NK-92 (cell line): ENCODE data around the gene RBPMS2.

Source experiments
- DNase-seq: peaks from one replicate; lab custom pipeline; 2025; ENCODE audit not compliant: unreplicated experiment; lab: John Stamatoyannopoulos, UW

Gene RBPMS2

GRCh38 chr15:64783796-64784195 is 8.4 kb upstream of the RBPMS2 start:
- DNase-seq: no peak

GRCh38 chr15:64782751-64783150 is 7.4 kb upstream of the RBPMS2 start:
- no peak for DNase-seq

- no peak for DNase-seq
These were observed 5.9 kb upstream of the RBPMS2 start for GRCh38 chr15:64781299-64781698.

DNA sequence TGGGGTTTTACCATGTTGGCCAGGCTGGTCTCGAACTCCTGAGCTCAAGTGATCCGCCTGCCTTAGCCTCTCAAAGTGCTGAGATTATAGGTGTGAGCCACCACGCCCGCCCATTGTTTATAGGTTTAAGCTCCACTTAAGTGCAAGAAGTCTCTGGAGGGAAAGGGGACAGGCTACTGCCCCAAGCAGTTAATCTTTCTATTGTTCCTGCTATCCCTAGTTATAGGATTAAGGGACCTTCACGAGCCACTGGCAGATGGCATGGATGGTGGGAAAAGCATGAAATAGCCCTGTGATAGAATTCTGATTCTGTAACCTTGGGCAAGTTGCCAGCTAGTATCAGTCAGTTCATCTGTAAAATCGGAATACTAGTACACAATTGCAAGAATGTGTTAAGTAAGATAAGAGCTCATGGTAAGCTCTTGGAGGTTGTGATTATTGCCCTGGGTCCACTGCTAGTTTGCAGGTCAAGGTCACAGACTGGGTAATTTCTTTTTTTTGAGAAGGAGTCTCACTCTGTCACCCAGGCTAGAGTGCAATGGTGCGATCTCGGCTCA is 5.3 kb upstream of the RBPMS2 start:
- DNase-seq: no peak

DNA sequence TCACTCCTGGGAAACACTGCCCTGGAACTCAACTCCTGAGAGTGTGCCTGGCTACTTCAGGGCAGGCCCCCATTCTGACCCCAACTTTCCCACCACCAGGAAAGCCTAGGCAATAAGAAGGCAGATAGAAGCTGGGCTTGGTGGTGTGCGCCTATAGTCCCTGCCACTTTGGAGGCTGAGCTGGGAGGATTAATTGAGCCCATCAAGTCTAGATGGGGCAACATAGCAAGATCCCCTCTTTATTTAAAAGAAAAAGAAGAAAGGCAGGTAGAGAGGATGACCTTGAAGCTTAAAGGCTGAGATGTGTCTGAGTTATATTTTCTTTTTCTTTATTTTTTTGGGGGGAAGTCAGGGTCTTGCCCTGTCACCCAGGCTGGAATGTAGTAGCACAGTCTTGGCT is 4.2 kb upstream of the RBPMS2 start:
- no peak for DNase-seq

GRCh38 chr15:64779024-64779423 is 3.6 kb upstream of the RBPMS2 start:
- no peak for DNase-seq

GRCh38 chr15:64776402-64776786 is 1.0 kb upstream of the RBPMS2 start:
- no peak for DNase-seq

DNA sequence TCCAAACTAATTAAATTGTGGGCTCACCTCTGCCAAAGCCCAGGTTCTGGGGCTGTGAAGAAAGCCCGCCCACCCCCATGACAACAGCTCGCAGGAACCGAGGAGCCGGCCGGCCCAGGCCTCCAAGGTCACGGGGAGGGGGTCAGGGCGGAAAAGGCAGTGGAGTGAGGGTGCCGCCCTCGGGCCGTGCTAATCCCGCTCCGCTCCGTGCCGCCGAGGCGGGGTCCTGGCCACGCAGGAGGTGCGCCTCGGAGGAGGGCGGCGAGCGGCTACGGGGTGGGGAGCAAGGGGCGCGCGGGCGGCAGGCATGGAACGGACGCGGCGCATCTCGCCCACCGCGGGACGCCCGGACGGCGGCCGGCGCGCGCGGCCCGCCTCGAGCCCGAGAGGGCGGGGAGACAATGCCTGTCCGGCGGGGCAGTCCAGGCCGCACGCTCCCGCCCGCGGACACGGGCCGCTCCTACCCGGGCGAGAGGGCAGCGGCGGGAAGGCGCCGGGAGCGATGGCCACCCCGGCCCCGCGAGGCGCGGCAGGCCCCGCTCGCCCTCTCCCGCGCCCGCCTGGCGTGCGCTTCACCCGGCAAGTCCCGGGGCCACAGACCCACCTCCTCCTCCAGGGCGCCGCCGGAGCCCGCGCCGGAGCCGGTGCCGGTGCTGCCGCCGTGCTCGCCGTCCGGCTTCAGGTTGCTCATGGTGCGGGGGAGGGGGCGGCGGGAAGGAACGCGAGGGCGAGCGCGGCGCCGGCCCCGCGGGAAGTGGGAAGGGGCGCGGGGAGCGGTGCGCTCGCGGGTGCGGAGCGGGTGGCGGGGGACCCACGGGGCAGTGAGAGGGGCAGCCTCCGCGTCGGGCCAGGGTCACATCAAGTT is 528 bp downstream of the RBPMS2 start:
- DNase-seq: no peak

GRCh38 chr15:64774037-64774628 is 1.3 kb downstream of the RBPMS2 start:
- DNase-seq: no peak

GRCh38 chr15:64773606-64774005 is 1.8 kb downstream of the RBPMS2 start:
- DNase-seq: no peak

DNA sequence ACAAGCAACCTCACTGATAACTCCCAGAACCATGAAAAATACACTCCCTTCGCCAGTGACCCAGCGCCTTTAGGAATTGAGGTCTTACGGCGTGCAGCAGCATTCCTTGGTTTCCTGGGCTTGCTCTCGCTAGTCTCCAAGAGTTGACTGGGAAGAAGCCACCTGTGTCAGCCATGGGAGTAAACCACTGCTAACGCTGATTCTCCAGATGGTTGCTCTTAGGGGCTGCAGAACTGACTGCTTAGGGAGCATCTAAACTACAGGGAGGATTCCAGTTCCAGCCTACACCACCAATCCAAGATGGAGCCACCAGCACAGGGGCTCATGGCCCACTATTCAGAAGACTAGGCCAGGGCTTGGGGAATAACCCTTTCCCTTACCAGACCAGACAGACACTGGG is 2.4 kb downstream of the RBPMS2 start:
- DNase-seq: no peak

DNA sequence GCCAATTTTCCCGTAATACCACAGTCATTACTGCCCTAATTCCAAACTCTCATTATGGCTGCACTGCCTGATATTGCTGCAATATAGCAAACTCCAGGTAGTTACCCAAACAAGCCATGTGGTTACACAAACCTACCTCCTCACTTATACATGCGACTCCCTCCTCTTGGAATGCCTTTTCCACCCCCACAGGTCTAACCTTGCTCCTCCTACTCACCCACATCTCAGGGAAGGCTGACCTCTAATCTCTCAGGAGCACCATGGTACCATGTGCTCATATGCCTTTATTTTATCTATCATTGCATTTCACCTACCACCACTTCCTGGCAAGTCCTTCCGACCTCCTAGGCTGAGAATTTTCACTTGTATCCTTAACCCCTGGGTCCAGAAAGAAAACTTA is 2.9 kb downstream of the RBPMS2 start:
- no peak for DNase-seq

GRCh38 chr15:64770626-64771025 is 4.8 kb downstream of the RBPMS2 start:
- no peak for DNase-seq

DNA sequence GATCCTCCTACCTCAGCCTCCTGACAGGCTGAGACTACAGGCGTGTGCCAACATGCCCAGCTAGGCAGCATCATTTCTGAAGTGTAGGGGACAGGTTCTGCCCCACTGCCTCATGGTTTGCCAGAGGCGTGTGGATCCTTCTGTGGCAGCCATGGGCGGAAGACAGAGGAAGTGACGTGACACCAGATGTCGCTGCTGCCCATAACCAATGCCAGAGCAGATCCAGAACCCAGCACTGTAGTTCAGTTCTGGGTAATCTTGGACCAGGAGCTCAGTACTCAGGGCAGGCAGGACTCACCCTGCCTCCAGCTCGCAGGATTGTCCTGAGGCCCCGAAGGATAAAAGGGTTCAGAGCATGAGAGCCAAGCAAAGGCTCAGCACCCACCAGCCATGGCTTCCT is 8.2 kb downstream of the RBPMS2 start:
- DNase-seq: no peak

- no peak for DNase-seq
These were observed 9.3 kb downstream of the RBPMS2 start for GRCh38 chr15:64766058-64766457.

DNA sequence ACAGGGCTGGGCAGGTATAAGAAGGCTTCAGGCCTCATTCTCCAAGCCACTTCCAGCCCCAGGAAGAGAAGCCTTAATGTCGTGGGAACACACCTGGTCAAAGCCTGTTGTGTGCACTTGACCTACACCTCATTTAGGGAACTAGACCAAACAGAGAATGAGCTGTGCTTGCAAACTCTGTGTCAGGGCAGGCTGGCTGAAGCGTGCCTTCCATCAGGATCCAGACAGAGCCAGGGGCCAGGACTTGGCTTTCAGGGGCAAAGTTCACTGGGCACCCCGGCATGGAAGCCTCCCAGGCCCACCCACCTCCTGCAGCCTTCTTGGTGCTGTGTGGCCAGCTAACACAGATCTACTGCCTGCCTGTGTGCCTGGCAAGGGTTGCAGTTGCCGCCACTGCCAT is 11.5 kb downstream of the RBPMS2 start:
- no peak for DNase-seq

- no peak for DNase-seq
These were observed 11.9 kb downstream of the RBPMS2 start for GRCh38 chr15:64763462-64763861.

DNA sequence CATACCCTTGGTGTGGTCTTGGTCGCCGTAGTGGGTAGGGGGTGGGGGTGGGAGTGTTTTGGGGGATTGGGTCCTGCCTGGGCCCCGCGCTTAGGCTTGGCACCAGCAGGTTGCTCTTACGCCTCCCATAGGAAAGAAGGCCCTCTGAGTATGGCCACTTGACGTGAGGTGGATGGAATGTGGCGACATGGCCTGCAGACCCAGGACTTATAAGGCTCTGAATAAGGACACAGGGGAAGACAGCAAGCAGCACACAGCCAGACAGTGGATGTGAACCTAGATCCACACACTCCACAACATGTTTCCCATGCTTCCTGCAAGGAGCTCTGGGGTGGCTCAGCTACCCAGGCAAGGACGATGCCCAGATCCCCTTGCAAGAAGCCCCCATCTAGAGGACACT is 12.4 kb downstream of the RBPMS2 start:
- no peak for DNase-seq

GRCh38 chr15:64762546-64762945 is 12.8 kb downstream of the RBPMS2 start:
- no peak for DNase-seq

- no peak for DNase-seq
These were observed 14.2 kb downstream of the RBPMS2 start for GRCh38 chr15:64761156-64761555.

DNA sequence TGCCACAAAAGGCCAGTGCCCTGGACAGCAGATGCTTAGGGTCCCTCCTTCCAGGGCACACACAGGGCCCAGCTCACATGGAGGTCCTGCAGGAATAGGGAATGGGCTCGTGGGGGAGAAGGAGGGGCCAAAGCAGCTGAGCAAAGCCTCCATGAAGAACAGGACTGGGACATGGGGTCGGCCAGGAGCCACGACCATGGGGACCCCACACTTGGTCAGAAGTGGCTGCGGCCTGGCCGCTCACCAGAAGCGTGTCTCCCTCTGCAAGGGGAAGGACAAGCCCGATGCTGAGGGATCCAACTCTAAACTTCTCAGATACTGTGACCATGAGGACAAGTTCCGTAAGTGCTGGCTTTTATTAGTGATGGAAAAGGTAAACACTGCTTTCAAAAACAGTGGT is 15.3 kb downstream of the RBPMS2 start:
- DNase-seq: no peak

GRCh38 chr15:64755427-64755940 is 19.9 kb downstream of the RBPMS2 start:
- no peak for DNase-seq
